GM12878 (cell line): ENCODE data around the gene NRP2. TPM values are rescaled to one million over a fixed set of nuclear protein-coding genes. Genes with fewer than 3 reads are reported as not detected.

Experiments used
- ATAC-seq: fragments of 200-7000 bp; cut with Tn5 transposase; 3 replicates; pipeline ENCODE4 v1.9.1; 2020; ENCODE audit warnings: mild to moderate bottlenecking, moderate library complexity
- BruUV-seq: library from RNA; stranded (reverse); fragments of 400-500 nt; replicated peaks from 2 replicates; lab custom pipeline; 2021; lab: Mats Ljungman, UMichigan
- CTCF ChIA-PET: fragments of 300-600 bp; sonication (Branson Sonifier 250); formaldehyde crosslinking; extraction: SDS; loops from one replicate; lab custom pipeline; 2021; ENCODE audit warnings: inconsistent platforms; lab: Yijun Ruan, JAX
- POLR2A ChIA-PET: fragments of 350-600 bp; formaldehyde crosslinking; extraction: SDS; loops from one replicate; lab custom pipeline; 2021; ENCODE audit warnings: inconsistent platforms; lab: Charles Lee
- RAD21 ChIA-PET: fragments of 300-600 bp; sonication (Branson Sonifier 250); formaldehyde crosslinking; loops from one replicate; lab custom pipeline; 2023; ENCODE audit warnings: antibody characterized with exemption; ENCODE audit not compliant: unreplicated experiment; lab: Charles Lee
- SMC1A ChIA-PET: fragments of 300-600 bp; sonication (Branson Sonifier 250); formaldehyde crosslinking; loops from one replicate; lab custom pipeline; 2023; ENCODE audit not compliant: unreplicated experiment, uncharacterized antibody; lab: Charles Lee
- DNase-seq: peaks from one replicate; pipeline ENCODE4 v3.0.0-alpha.2; 2011; ENCODE audit warnings: low read depth, low spot score
- FAIRE-seq: peaks from 3 replicates; lab custom pipeline; 2011; peaks lifted over from hg19 to GRCh38; lab: Jason Lieb, UNC
- H2AFZ ChIP-seq: 2 replicates; pipeline ENCODE4 v1.6.0; 2011; ENCODE audit warnings: low read depth, low read length, control low read depth; ENCODE audit not compliant: control insufficient read depth
- H3K27ac ChIP-seq: 2 replicates; pipeline ENCODE4 v1.5.1; 2011; ENCODE audit warnings: control low read depth; ENCODE audit not compliant: control insufficient read depth, insufficient read depth
- H3K27me3 ChIP-seq, 2 experiments: replicated peaks in 1 of 2; 2 replicates each; pipeline versions ENCODE4 v1.6.0 to v1.6.1; 2011; ENCODE audit warnings: low read length in 1 of 2; ENCODE audit not compliant: control insufficient read depth in 2 of 2, insufficient read depth in 2 of 2
- H3K36me3 ChIP-seq, 2 experiments: 2 replicates each; pipeline ENCODE4 v1.5.1; 2011; ENCODE audit warnings: low read length in 1 of 2; ENCODE audit not compliant: control insufficient read depth in 2 of 2, insufficient read depth in 2 of 2
- H3K4me1 ChIP-seq: 2 replicates; pipeline ENCODE4 v1.6.1; 2011; ENCODE audit warnings: mild to moderate bottlenecking, low read length, moderate library complexity, mixed read lengths; ENCODE audit not compliant: control insufficient read depth, insufficient read depth
- H3K4me2 ChIP-seq: 2 replicates; pipeline ENCODE4 v1.6.0; 2011; ENCODE audit warnings: control low read depth; ENCODE audit not compliant: control insufficient read depth, insufficient read depth
- H3K4me3 ChIP-seq: fragments of 200-600 bp; sonication (generic); 2 replicates; pipeline ENCODE4 v1.5.1; 2016
- H3K79me2 ChIP-seq: 2 replicates; pipeline ENCODE4 v1.6.0; 2011; ENCODE audit warnings: low read length; ENCODE audit not compliant: control insufficient read depth, insufficient read depth
- H3K9ac ChIP-seq: 2 replicates; pipeline ENCODE4 v1.8.0; 2011; ENCODE audit warnings: low read length, control low read depth, mixed read lengths; ENCODE audit not compliant: control insufficient read depth, insufficient read depth
- H3K9me3 ChIP-seq: replicated peaks from 3 replicates; pipeline ENCODE4 v1.5.1; 2011; ENCODE audit warnings: mild to moderate bottlenecking, low read length; ENCODE audit not compliant: control insufficient read depth, insufficient read depth
- H4K20me1 ChIP-seq: 2 replicates; pipeline ENCODE4 v1.6.0; 2011; ENCODE audit not compliant: control insufficient read depth, insufficient read depth
- ASH2L ChIP-seq: fragments of 300-600, 200-600 bp; sonication (generic); IDR thresholded peaks from 2 replicates; pipeline ENCODE4 v1.6.1; 2017; ENCODE audit warnings: low read depth, mild to moderate bottlenecking, borderline replicate concordance
- ATF7 ChIP-seq: fragments of 450-650 bp; IDR thresholded peaks from 2 replicates; pipeline ENCODE4 v1.6.1; 2016; ENCODE audit warnings: low read depth, mild to moderate bottlenecking
- BCL11A ChIP-seq: IDR thresholded peaks from 2 replicates; pipeline ENCODE4 v1.6.1; 2011; ENCODE audit warnings: low read depth, low read length
- CBFB ChIP-seq: IDR thresholded peaks from 2 replicates; pipeline ENCODE4 v1.6.1; 2016; ENCODE audit warnings: antibody characterized with exemption, low read depth
- CHD4 ChIP-seq: fragments of 200-600 bp; sonication (generic); IDR thresholded peaks from 2 replicates; pipeline ENCODE4 v1.6.1; 2016; ENCODE audit warnings: mild to moderate bottlenecking
- EED ChIP-seq: sonication (generic); IDR thresholded peaks from 2 replicates; pipeline ENCODE4 v1.6.1; 2016; ENCODE audit warnings: antibody characterized with exemption, low read depth
- FOS ChIP-seq: IDR thresholded peaks from 3 replicates; pipeline ENCODE4 v1.6.1; 2011; ENCODE audit warnings: borderline replicate concordance; ENCODE audit not compliant: insufficient read length; ENCODE audit errors: extremely low read depth
- IKZF2 ChIP-seq, 2 experiments: fragments of 450-650 bp; IDR thresholded peaks; 2 replicates each; pipeline ENCODE4 v1.6.1; 2017; ENCODE audit warnings: mild to moderate bottlenecking in 2 of 2, moderate library complexity in 2 of 2
- IRF4 ChIP-seq: IDR thresholded peaks from 2 replicates; pipeline ENCODE4 v1.6.1; 2011; ENCODE audit warnings: low read depth, low read length
- JUNB ChIP-seq: IDR thresholded peaks from 2 replicates; pipeline ENCODE4 v1.6.1; 2016; ENCODE audit warnings: antibody characterized with exemption, mild to moderate bottlenecking
- MEF2A ChIP-seq: IDR thresholded peaks from 2 replicates; pipeline ENCODE4 v1.6.1; 2011; ENCODE audit warnings: low read depth, mild to moderate bottlenecking, low read length, moderate library complexity; ENCODE audit not compliant: insufficient read depth
- MEF2B ChIP-seq: fragments of 450-650 bp; IDR thresholded peaks from 2 replicates; pipeline ENCODE4 v1.6.1; 2018; ENCODE audit warnings: mild to moderate bottlenecking, moderate library complexity; ENCODE audit not compliant: partially characterized antibody, poor library complexity, severe bottlenecking
- NR2C1 ChIP-seq: fragments of 450-650 bp; IDR thresholded peaks from 2 replicates; pipeline ENCODE4 v1.6.1; 2017; ENCODE audit warnings: antibody characterized with exemption, mild to moderate bottlenecking, moderate library complexity
- POU2F2 ChIP-seq: IDR thresholded peaks from 3 replicates; pipeline ENCODE4 v1.6.1; 2011; ENCODE audit warnings: low read depth, mild to moderate bottlenecking, low read length, borderline replicate concordance
- RBBP5 ChIP-seq: fragments of 200-600 bp; sonication (generic); conservative IDR thresholded peaks from 2 replicates; pipeline ENCODE4 v1.6.1; 2016
- RELA ChIP-seq: fragments of 450-650 bp; IDR thresholded peaks from 2 replicates; pipeline ENCODE4 v1.8.0; 2014; ENCODE audit warnings: borderline replicate concordance; ENCODE audit not compliant: partially characterized antibody
- SMARCA5 ChIP-seq: fragments of 450-650 bp; IDR thresholded peaks from 2 replicates; pipeline ENCODE4 v1.6.1; 2017; ENCODE audit warnings: mild to moderate bottlenecking
- ZNF217 ChIP-seq: fragments of 450-650 bp; IDR thresholded peaks from 2 replicates; pipeline ENCODE4 v1.6.1; 2017; ENCODE audit warnings: antibody characterized with exemption, mild to moderate bottlenecking
- ZSCAN29 ChIP-seq: fragments of 450-650 bp; IDR thresholded peaks from 2 replicates; pipeline ENCODE4 v1.6.1; 2017; ENCODE audit warnings: mild to moderate bottlenecking, moderate library complexity
- WGBS: methylation state at CpG from one replicate; pipeline ENCODE4 v1.1.6; 2016; ENCODE audit warnings: low lambda C conversion rate; ENCODE audit not compliant: insufficient replicate concordance, insufficient coverage; ENCODE audit errors: missing lambda C conversion rate; 5-methylcytosine and 5-hydroxymethylcytosine counted together
- in situ Hi-C: fragments of 300-500 bp; cut with MboI; formaldehyde crosslinking; loops from 9 replicates; pipeline ENCODE4 v1.14.3; 2018; ENCODE audit warnings: mixed read lengths
- intact Hi-C: fragments of 100-400 bp; cut with micrococcal nuclease; formaldehyde crosslinking; loops from one replicate; pipeline ENCODE4 v1.14.2; 2022; ENCODE audit not compliant: unreplicated experiment
- polyA plus RNA-seq, 11 experiments: library from polyadenylated mRNA; depleted of rRNA in 4 of 11; unstranded in 6 of 11; stranded (reverse) in 5 of 11; fragments of >200 nt; fragmentation: Nextera tagmentation in 4 of 11; fragmentation: Illumina TruSeq in 1 of 11; extraction: Ambion mirVana in 4 of 11; extraction: Trizol in 1 of 11; gene quantifications; 1 replicate in 1 of 11; 2 replicates in 10 of 11; pipeline versions ENCODE4 v1.2.1 to v1.2.3, GENCODE V29; 2011 to 2016; ENCODE audit warnings: inconsistent platforms in 2 of 11, missing spikeins in 2 of 11, low read depth in 1 of 11
- total RNA-seq, 4 experiments: library from RNA; depleted of rRNA in 3 of 4; stranded (reverse); fragments of >200 nt in 3 of 4; fragmentation: Illumina TruSeq in 1 of 4; extraction: Trizol in 1 of 4; gene quantifications; 2 replicates each; pipeline versions ENCODE4 v1.2.1 to v1.2.3, GENCODE V29; 2013 to 2021
- TF ChIP-seq, protein P1 (sequence below): fragments of 450-650 bp; formaldehyde crosslinking; IDR thresholded peaks from 2 replicates; pipeline ENCODE4 v1.4.0; 2020; ENCODE audit warnings: mild to moderate bottlenecking, moderate library complexity
- TF ChIP-seq, protein P2 (sequence below): fragments of 150-350 bp; IDR thresholded peaks from 2 replicates; pipeline ENCODE4 v1.6.1; 2014; ENCODE audit warnings: mild to moderate bottlenecking, low read depth, low read length

NRP2 gene
- total and polyA plus RNA-seq, 10 of the 15 experiments (the other 5 are each of a cell fraction or from before 2014, with no cell fraction given): 0.06 to 1.2 (median 0.46) TPM

DNA sequence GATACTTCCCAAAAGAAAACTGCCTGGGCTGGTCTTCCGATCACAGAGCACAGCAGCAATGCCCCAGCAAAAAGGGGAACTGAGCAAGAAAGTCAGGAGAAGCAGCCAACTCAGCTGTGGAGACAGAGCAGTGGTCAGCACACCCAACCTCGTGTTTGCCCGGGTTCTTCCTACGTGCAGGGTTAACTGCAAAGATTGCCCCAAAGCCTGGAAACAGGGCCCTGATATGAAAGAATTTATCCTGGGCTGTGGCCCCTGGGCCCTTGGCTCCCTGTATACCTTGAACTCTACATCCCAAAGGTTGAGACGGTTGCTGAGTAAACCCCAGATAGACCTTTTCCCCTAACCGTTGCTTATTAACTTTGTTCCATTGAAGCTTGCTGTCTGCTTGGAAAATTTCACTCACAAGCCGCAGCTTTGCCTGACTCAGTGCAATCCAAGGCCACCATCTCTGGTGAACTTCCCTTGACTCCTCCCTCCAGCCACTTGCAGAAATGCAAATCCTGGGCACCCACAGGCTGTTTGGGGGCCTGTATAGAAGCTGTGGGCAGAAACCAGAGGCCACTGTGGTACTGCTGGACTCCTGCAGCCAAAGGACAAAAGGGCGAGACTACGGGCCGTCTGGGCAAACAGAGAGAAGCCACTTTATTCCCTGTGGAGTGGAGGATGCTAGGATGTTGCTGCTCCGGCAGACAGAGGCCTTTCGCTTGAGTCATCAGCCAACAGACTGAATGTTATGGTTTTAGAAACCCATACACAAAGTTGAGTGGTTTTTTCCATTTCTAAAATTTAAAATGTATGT is 18.2 kb downstream of the NRP2 start:
- POLR2A ChIA-PET: interaction anchor here (1.1 to 1.3 kb wide), 2 partner anchors 9 to 12 kb away, joined by 3 read pairs; no protein-coding TSS in a partner anchor
- TF ChIP-seq, protein P1, sequence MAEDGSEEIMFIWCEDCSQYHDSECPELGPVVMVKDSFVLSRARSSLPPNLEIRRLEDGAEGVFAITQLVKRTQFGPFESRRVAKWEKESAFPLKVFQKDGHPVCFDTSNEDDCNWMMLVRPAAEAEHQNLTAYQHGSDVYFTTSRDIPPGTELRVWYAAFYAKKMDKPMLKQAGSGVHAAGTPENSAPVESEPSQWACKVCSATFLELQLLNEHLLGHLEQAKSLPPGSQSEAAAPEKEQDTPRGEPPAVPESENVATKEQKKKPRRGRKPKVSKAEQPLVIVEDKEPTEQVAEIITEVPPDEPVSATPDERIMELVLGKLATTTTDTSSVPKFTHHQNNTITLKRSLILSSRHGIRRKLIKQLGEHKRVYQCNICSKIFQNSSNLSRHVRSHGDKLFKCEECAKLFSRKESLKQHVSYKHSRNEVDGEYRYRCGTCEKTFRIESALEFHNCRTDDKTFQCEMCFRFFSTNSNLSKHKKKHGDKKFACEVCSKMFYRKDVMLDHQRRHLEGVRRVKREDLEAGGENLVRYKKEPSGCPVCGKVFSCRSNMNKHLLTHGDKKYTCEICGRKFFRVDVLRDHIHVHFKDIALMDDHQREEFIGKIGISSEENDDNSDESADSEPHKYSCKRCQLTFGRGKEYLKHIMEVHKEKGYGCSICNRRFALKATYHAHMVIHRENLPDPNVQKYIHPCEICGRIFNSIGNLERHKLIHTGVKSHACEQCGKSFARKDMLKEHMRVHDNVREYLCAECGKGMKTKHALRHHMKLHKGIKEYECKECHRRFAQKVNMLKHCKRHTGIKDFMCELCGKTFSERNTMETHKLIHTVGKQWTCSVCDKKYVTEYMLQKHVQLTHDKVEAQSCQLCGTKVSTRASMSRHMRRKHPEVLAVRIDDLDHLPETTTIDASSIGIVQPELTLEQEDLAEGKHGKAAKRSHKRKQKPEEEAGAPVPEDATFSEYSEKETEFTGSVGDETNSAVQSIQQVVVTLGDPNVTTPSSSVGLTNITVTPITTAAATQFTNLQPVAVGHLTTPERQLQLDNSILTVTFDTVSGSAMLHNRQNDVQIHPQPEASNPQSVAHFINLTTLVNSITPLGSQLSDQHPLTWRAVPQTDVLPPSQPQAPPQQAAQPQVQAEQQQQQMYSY (CRISPR knock-in tag): no peak
- TF ChIP-seq, protein P2, sequence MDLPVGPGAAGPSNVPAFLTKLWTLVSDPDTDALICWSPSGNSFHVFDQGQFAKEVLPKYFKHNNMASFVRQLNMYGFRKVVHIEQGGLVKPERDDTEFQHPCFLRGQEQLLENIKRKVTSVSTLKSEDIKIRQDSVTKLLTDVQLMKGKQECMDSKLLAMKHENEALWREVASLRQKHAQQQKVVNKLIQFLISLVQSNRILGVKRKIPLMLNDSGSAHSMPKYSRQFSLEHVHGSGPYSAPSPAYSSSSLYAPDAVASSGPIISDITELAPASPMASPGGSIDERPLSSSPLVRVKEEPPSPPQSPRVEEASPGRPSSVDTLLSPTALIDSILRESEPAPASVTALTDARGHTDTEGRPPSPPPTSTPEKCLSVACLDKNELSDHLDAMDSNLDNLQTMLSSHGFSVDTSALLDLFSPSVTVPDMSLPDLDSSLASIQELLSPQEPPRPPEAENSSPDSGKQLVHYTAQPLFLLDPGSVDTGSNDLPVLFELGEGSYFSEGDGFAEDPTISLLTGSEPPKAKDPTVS: no peak
- TF ChIP-seq BCL11A (no peak; the same call in 1 of the 2 replicates), IRF4 (peak; percentile 81), MEF2A (no peak), CHD4 (no peak), SMARCA5 (no peak), ASH2L (no peak), MEF2B (no peak), FOS (no peak), NR2C1 (no peak), EED (peak; percentile 53; the same call in 1 of the 2 replicates), CBFB (no peak), POU2F2 (peak; percentile 81; the same call in 2 of the 3 replicates), RELA (no peak), RBBP5 (no peak), IKZF2 (IDR thresholded peaks at IDR 0.05) (peak in 1 of 2 experiments; percentile 31; a peak in 2 of 4 replicates), ATF7 (no peak), ZSCAN29 (no peak), ZNF217 (no peak), JUNB (no peak)

More for the DNA sequence above, 18.2 kb downstream of the NRP2 start:
- no peaks in the 10 kb centered on the region for H3K79me2 ChIP-seq
- peaks cover 28% of the 10 kb centered on the region for H3K4me1 ChIP-seq
- ATAC-seq (peak; percentile 85), DNase-seq (no peak), FAIRE-seq (no peak)
- H3K27me3 ChIP-seq: no peaks in the 10 kb centered on the region
- CTCF ChIA-PET: interaction anchor here (1.2 kb wide), 1 partner anchor 21 kb away, joined by 4 read pairs; no protein-coding TSS in a partner anchor
- no peak overlapping the region for H3K9ac ChIP-seq
- peak overlapping the region; percentile 21; the same call in 1 of the 2 replicates for H3K4me3 ChIP-seq
- 2% methylated on average over 12 of the region's 12 CpGs for WGBS
- RAD21 ChIA-PET: interaction anchor here (0.7 to 1.1 kb wide), 2 partner anchors 12 to 16 kb away, joined by 3 to 4 read pairs; no protein-coding TSS in a partner anchor
- SMC1A ChIA-PET: interaction anchor here (5.9 kb wide), 1 partner anchor 11 kb away, joined by 50 read pairs; no protein-coding TSS in a partner anchor
- no peaks in the 10 kb centered on the region for H4K20me1 ChIP-seq
- in situ Hi-C loops: loop anchor here (25.0 kb wide), 1 partner anchor 1637 kb away; no protein-coding TSS in a partner anchor
- H3K27ac ChIP-seq: peak overlapping the region; percentile 66
- H3K9me3 ChIP-seq: no peaks in the 10 kb centered on the region
- no peaks in the 10 kb centered on the region for H3K36me3 ChIP-seq
- BruUV-seq: no TSS peak
- intact Hi-C loops: no loop called here
- H2AFZ ChIP-seq: peak overlapping the region; percentile 62
- H3K4me2 ChIP-seq: peak overlapping the region; percentile 80
